ENCODE data around the gene ZMIZ1.

ZMIZ1 gene

GRCh38 chr10:79178614-79179163 is 109.9 kb downstream of the ZMIZ1 start:
- DNase-seq = peak; percentile 98

DNA sequence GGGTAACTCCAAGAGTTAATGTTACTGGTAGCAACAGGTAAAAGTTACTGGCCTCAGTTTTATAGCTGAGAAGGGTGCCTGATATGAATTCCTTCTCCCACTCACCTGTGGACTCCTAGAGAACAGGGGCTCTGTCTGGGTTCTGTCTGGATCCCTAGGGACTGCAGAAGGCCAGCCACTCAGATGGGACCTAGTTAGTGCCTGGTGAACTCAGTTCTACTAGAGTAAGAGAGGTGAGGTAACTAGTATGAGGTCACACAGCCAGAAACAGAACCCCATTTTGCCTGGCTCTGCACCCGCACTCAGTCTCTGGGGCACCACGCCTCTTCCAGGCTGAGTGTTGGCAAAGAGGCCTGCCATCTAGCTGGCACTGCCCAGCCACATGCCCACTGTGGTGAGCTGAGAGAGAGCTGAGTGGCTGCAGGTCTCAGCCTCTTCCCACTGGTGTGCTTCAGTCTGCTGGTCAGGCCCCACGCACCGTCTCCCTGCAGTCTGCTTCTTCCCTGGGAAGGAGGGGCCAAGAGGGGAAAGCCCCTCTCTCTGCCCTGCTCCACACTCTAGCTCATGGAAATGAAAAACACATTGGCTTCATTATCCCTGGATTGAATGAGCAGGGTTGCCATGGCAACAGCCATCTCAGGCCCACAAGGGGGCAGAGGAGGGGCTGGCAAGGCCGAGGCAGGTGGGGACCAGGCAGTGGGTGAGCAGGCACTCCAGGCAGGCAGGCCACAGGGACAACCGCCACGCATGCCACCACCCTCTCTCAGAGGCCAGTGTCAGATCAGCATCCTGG is 110.6 kb downstream of the ZMIZ1 start:
- DNase-seq = peak; percentile 48

DNA sequence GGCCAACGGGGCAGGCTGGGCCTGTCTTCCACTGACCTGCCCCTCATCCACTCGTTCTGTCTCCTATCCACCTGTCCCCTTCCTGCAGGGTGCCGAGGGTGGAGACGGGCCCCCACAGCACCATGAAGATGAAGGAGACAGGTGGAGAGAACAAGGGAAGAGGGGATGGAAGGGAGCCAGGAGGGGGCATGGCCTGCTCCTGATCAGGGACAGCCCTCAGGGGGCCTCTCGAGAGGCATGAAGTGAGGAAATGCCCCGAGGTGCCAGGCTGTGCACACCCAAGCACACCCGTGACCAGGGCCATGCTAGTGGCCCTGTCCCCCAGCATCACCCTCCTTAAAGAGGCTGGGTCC is 111.2 kb downstream of the ZMIZ1 start:
- DNase-seq = no peak

DNA sequence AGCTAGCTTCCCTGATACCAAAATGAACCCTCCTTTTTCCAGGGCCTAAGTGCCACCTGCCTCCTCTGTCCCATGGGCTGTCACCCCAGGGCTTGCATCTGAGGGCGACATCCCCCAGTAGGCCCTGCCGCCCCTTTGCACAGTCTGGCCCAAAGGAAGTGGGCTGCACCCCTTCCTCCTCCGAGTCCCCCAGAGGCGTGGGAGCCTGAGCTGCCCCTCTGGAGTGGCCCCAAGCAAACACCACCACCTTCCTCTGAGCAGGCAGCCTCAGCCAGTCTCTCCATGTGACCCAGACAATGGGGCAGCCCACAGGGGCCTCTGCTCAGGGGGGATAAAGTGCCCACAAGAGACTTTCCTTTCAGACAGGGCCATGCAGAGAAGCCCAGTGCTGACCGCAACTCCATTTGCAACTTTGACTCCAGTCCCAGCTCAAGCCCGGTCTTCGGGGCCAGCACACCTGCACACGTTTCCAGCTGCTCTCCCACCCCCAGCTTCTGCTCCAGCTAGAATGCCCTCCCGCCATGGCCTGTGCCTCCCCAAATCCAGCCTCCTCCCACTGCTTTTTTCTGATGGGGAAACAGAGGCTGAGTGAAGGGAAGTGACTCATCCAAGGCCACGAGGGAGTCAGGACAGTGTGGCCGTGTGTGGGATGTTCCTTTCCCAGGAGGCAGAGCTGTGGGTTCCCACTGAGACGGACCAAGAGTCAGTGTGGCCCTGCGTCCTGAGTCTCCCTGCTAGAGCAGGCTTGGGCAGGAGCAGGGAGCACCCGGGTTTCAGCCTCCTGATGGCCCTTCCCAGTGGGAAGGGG is 111.9 kb downstream of the ZMIZ1 start:
- no peak for DNase-seq

DNA sequence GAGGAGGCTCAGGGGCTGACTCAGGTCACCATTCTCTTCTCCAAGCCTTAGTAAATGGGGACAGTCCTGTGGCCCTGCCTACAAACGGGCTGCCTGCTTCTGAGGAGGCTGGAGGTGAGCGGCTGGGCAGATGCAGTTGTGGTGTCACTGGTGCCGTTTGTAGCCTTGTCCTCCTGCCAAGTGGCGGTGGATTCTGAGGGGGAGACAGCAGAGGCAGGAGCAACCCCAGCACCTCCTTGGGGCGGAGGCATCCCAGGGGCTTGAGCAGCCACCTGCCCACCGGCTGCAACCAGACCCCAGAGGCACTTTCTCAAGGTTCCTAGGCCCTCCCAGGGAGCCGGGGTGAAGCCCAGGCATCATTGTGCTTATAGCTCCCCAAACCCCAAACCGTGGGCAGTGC is 112.5 kb downstream of the ZMIZ1 start:
- DNase-seq = peak; percentile 41

GRCh38 chr10:79181698-79182521 is 113.1 kb downstream of the ZMIZ1 start:
- peak; percentile 74 for DNase-seq

- DNase-seq = peak; percentile 56
Measured at GRCh38 chr10:79182781-79183467, 114.2 kb downstream of the ZMIZ1 start.

- DNase-seq = no peak
Measured at GRCh38 chr10:79183468-79183865, 114.7 kb downstream of the ZMIZ1 start.

DNA sequence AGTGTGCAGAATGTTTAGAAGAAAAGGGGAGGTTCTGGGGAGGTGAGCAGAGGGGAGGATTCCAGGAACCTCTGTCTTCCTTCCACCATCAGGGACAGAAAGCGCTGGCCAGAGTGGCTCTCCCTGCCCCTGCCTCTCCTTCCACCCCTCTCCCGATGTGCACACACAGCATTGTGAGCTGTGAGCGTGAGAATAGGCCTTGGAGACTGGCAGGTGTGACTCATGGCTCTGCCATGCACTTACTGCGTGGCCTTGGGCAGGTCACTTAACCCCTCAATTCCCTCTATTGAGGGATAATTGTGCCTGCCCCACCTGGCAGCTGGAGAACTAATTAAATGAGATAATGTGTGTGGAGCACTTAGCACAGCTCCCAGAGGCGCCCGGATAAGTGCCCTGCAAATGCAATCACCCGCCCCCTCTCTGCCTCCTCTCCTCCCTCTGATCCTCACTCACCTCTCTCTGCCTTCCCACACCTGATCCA is 115.4 kb downstream of the ZMIZ1 start:
- DNase-seq = no peak

- no peak for DNase-seq
Measured at GRCh38 chr10:79184657-79185056, 115.9 kb downstream of the ZMIZ1 start.

- no peak for DNase-seq
Measured at GRCh38 chr10:79185067-79185774, 116.5 kb downstream of the ZMIZ1 start.

GRCh38 chr10:79185796-79186374 is 117.1 kb downstream of the ZMIZ1 start:
- DNase-seq = no peak

GRCh38 chr10:79186486-79187120 is 117.8 kb downstream of the ZMIZ1 start:
- no peak for DNase-seq

DNA sequence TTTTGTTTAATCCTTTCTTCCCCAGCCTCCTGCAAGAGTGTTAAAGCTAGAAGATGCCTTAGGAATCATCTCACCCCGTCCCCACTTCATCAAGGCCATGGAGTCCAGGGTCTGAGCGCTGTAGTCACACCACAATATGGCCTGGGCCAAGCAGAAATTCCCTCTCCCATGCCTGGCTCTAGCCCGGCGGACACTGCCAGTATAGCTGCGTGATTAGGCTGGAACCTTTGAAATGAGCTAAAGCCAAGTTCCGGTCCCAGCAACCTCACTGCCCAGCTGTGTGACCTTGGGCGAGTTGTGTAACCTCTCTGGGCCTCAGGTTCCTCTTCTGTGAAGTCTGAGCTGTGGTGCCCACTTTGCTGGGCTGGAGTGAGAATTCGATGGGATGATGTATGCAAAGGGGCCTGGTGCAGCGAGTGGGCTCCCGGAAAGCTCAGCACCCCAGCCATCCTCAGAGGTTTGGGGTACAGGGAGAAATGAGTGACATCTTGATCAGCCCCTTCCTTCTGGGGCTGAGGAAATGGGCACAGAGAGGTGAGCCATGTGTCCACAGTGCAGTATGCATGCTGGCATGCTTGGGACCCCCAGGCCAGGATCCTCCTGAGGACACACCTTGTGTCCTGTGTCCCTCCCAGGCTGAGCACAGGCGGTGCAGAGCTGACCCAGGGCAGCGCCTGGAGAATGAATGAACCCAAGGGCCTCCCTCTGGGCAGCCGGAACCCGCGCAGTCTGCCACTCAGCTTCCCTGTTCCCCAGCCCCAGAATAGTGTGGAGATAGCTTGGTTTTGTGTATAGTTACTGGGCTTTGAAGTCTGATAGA is 118.6 kb downstream of the ZMIZ1 start:
- DNase-seq = no peak

GRCh38 chr10:79188154-79188965 is 119.6 kb downstream of the ZMIZ1 start:
- peak; percentile 37 for DNase-seq

- peak; percentile 60 for DNase-seq
Measured at GRCh38 chr10:79189181-79189580, 120.4 kb downstream of the ZMIZ1 start.

GRCh38 chr10:79189853-79190435 is 121.2 kb downstream of the ZMIZ1 start:
- DNase-seq = no peak

GRCh38 chr10:79190740-79191261 is 122.0 kb downstream of the ZMIZ1 start:
- DNase-seq = no peak

All from hematopoietic multipotent progenitor cell treated with erythropoietin and hydrocortisone succinate and interleukin-3 and kit ligand, for 4 days (in vitro differentiated cells).